ENCODE measurements around the gene AKR1D1.

- TF ChIP-seq CTCF (conservative IDR thresholded peaks at IDR 0.05) (peak; percentile 60), EZH2 (IDR thresholded peaks at IDR 0.05; ENCODE audit: low read depth) (no peak)
Observed at GRCh38 chr7:138097064-138097741, 20.9 kb downstream of the AKR1D1 start.

Data from PC-9 (cell line).